Esophagus muscularis mucosa (tissue), 4 donors: ENCODE measurements around the gene MYPN.

Source experiments
- EP300 ChIP-seq: sonication (generic); formaldehyde crosslinking; IDR thresholded peaks from one replicate; pipeline ENCODE4 v1.6.1; 2017; ENCODE audit warnings: antibody characterized with exemption
- POLR2A ChIP-seq: fragments of 450-650 bp; IDR thresholded peaks from one replicate; pipeline ENCODE4 v1.6.1; 2017; ENCODE audit warnings: antibody characterized with exemption, moderate library complexity, mild to moderate bottlenecking, low read depth
- POLR2AphosphoS5 ChIP-seq, 2 donors: sonication (generic); formaldehyde crosslinking; IDR thresholded peaks; one replicate each; pipeline ENCODE4 v1.6.1; 2017; ENCODE audit warnings: antibody characterized with exemption in 2 of 2
- TF ChIP-seq, protein P1 (sequence below), 3 experiments: fragments of 200-600 bp in 2 of 3; fragments of 450-650 bp in 1 of 3; sonication (generic) in 2 of 3; IDR thresholded peaks; one replicate each; pipeline ENCODE4 v1.5.1; 2017 to 2019; ENCODE audit warnings: antibody characterized with exemption in 3 of 3, mild to moderate bottlenecking in 2 of 3, moderate library complexity in 1 of 3

GRCh38 chr10:68138526-68138925 is 29.2 kb downstream of the MYPN start:
- no peak for TF ChIP-seq POLR2AphosphoS5 (IDR thresholded peaks at IDR 0.05)
- TF ChIP-seq POLR2A = no peak
- TF ChIP-seq, protein P1, sequence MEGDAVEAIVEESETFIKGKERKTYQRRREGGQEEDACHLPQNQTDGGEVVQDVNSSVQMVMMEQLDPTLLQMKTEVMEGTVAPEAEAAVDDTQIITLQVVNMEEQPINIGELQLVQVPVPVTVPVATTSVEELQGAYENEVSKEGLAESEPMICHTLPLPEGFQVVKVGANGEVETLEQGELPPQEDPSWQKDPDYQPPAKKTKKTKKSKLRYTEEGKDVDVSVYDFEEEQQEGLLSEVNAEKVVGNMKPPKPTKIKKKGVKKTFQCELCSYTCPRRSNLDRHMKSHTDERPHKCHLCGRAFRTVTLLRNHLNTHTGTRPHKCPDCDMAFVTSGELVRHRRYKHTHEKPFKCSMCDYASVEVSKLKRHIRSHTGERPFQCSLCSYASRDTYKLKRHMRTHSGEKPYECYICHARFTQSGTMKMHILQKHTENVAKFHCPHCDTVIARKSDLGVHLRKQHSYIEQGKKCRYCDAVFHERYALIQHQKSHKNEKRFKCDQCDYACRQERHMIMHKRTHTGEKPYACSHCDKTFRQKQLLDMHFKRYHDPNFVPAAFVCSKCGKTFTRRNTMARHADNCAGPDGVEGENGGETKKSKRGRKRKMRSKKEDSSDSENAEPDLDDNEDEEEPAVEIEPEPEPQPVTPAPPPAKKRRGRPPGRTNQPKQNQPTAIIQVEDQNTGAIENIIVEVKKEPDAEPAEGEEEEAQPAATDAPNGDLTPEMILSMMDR (IDR thresholded peaks at IDR 0.05) = no peak
- no peak for TF ChIP-seq EP300
